Heart right ventricle (tissue), 16 donors: ENCODE data around the gene CHPF2. TPM values are rescaled to one million over a fixed set of nuclear protein-coding genes. Genes with fewer than 3 reads are reported as not detected.

Experiments
- ATAC-seq, 8 donors: fragments of 200-7000 bp; cut with Tn5 transposase; one replicate each; pipeline ENCODE4 v1.9.1; 2020; ENCODE audit warnings: mild to moderate bottlenecking in 8 of 8, moderate library complexity in 8 of 8, moderate number of reproducible peaks in 1 of 8
- DNase-seq, 2 donors: peaks; one replicate each; pipeline ENCODE4 v3.0.0-alpha.2; 2020
- H3K27ac ChIP-seq, 10 donors: fragments of 200-600 bp; sonication (generic) in 2 of 10; one replicate each; pipeline versions ENCODE4 v1.5.0 to v1.8.0; 2020 to 2022; ENCODE audit warnings: mild to moderate bottlenecking in 3 of 10
- H3K27me3 ChIP-seq, 7 donors: fragments of 200-600 bp; one replicate each; pipeline ENCODE4 v1.8.0; 2021 to 2022; ENCODE audit warnings: mild to moderate bottlenecking in 2 of 7
- H3K36me3 ChIP-seq, 9 donors: fragments of 200-600 bp; sonication (generic) in 1 of 9; one replicate each; pipeline versions ENCODE4 v1.5.0 to v1.8.0; 2020 to 2022; ENCODE audit warnings: mild to moderate bottlenecking in 2 of 9
- H3K4me1 ChIP-seq, 9 donors: fragments of 200-600 bp; sonication (generic) in 1 of 9; one replicate each; pipeline versions ENCODE4 v1.5.0 to v1.8.0; 2020 to 2022; ENCODE audit warnings: mild to moderate bottlenecking in 4 of 9
- H3K4me3 ChIP-seq, 10 donors: fragments of 200-600 bp; sonication (generic) in 2 of 10; one replicate each; pipeline versions ENCODE4 v1.5.0 to v1.8.0; 2020 to 2022; ENCODE audit warnings: mild to moderate bottlenecking in 7 of 10, moderate library complexity in 2 of 10
- H3K9me3 ChIP-seq, 11 donors: fragments of 200-600 bp in 10 of 11; sonication (generic) in 2 of 11; one replicate each; pipeline versions ENCODE4 v1.5.0 to v1.8.0; 2013 to 2022; ENCODE audit warnings: mild to moderate bottlenecking in 2 of 11, control low read depth in 1 of 11, moderate library complexity in 1 of 11
- CTCF ChIP-seq, 9 donors: fragments of 200-600 bp; sonication (generic) in 2 of 9; IDR thresholded peaks; one replicate each; pipeline versions ENCODE4 v1.5.0 to v1.8.0; 2021 to 2022; ENCODE audit warnings: antibody characterized with exemption in 9 of 9, mild to moderate bottlenecking in 5 of 9, moderate library complexity in 1 of 9
- WGBS, 2 donors: extraction: QIAGEN DNeasy Blood & Tissue Kit; methylation state at CpG; one replicate each; pipeline ENCODE4 v1.1.7; 2013; ENCODE audit warnings: inconsistent platforms in 1 of 2; 5-methylcytosine and 5-hydroxymethylcytosine counted together
- intact Hi-C, 10 donors: fragments of 100-400 bp; cut with DNase I; formaldehyde crosslinking; loops; one replicate each; pipeline versions ENCODE4 v1.11.1 to v1.14.2; 2022
- polyA plus RNA-seq, 2 donors: library from polyadenylated mRNA; stranded (reverse); fragments of 200-250 nt; gene quantifications; one replicate each; pipeline ENCODE4 v1.2.3, GENCODE V29; 2013
- total RNA-seq, 10 donors: library from RNA; stranded (reverse); fragmentation: NEBNext Ultra II Directional in 3 of 10; extraction: Animal tissue kit (Norgen Biotek cat#: 25700) in 3 of 10; gene quantifications; one replicate each; pipeline versions ENCODE4 v1.2.1 to v1.2.4, GENCODE V29; 2021 to 2023
- donor health status: Arrhythmogenic right ventricular cardiomyopathy.
- donor health status: ischemic (EF 13 %, LVEDD 7.1; RV severe dilation, severe dysfunction).
- donor health status: healthy with polysubstance abuse.
- donor health status: DM: no; HTN: yes; CAD: no.
- donor health status: DM: no; HTN: no; CAD: no.
- donor health status: ischemic (EF 25% LVEDD 6.9; RV normal size, moderate dysfunction).
- donor health status: ischemic (EF 25% LVEDD 5.7; RV mildly dilated, moderate dysfunction).
- donor health status: healthy.
- donor health status: DM: yes; HTN: yes; CAD: no.
- donor health status: Ischemic cardiomyopathy.
- donor health status: ischemic (EF 35%, LVEDD 5.7; RV mildly dilated, moderate dysfunction).
- donor health status: nonischemic (EF 11% LVEDD 7.7; RV severe dilation, severe dysfunction).
- donor health status: DM: yes; HTN: yes; CAD: no.
- donor health status: PGD.
- donor health status: ischemic (EF 29% LVEDD 5.4; RV normal size, mild dysfunction).
- donor health status: nonischemic (EF 23%, LVEDD 6.1; RV moderate dilation, normal function).

The CHPF2 gene
- total and polyA plus RNA-seq, 12 donors: 12.1 to 22.4 (median 18.5) TPM

DNA sequence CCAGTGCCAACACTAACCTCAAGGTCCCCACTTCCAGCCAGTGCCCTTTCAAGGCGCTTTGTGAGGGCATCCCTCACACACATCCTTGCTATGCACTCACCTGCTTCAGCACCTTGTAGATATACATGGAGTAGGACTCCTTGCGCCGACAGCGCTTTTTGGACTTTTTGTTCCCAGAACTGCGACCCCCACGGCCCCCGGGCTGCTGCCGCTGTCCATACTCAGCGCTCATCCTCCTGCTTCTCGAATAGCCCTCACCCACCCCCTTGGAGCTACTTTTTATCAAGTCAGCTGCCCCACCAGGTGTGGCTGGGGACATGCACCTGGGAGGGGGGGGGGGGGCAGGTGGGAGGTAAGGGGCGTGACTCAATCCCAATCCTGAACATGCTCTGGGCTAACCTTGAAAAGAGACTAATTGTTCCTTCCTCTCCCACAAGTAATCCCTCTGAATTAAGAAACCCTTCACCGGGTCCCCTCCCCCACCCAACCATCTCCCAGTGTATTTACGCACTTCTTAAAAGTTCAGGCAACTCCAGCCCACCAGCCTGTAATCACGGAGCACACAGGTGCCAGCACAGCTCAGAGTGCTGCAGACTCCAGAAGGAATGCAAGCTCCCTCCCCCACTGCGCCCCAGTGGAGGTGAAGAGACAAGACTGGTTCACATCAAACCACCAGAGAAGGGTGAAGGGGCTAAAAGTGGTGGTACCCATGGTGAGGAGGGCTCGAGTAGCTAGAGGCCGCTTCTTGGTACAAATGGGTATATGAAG lies 22.0 kb upstream of the CHPF2 start, which contains the start of gene H2BK1:
Gene H2BK1, minus strand, starts transcription at position 402 of the 768 bp plus-strand sequence. Its CDS starts 170 bp downstream, at position 232.
- 83 to 87% methylated on average over 17 of the region's 17 CpGs for WGBS, 2 donors
- intact Hi-C loops: no loop called here
- H3K4me3 ChIP-seq: no peak within 1 kb of the TSS
- H3K4me1 ChIP-seq: no peaks in the 10 kb centered on the region
- DNase-seq (no peak), ATAC-seq (no peak)
- H3K9me3 ChIP-seq: no peaks in the 10 kb centered on the region
- H3K36me3 ChIP-seq: peaks cover 0 to 37% (median 11%) of the 10 kb centered on the region in 9 donors
- no peak for TF ChIP-seq CTCF (IDR thresholded peaks at IDR 0.05)
- H3K27me3 ChIP-seq: peaks cover 0 to 7% (median 2%) of the 10 kb centered on the region in 7 donors
- H3K27ac ChIP-seq: no peak within 1 kb of the TSS

DNA sequence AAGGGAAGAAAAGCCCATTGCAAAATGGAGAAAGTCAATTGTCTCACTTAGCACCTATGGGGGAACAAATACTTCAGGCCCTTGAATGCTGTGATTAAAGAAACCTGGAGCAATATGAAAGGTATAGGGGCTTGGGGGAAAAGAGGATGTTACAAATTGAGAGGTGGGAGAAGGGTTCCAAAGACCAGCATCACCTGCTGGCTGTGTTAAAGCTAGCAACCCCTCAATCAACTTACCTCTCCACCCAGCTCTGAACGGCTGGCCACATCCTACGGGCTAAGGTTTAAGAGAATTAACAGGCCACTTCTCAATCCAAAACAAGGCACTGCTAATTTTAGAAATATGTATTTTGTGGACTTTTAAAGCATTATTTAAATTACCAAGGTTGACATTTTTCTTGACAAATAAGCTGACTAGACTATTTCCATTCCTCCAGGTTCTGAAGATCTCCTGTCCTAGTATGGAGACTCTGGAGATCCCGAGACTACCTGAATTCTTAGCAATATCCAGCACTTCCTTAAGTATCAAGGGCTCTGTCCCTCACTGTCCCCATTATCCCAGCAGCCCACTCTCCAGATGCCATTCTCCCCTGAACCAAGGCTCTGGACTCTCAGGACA lies 21.0 kb upstream of the CHPF2 start:
- peaks cover 0 to 2% (median 0%) of the 10 kb centered on the region in 7 donors for H3K27me3 ChIP-seq
- WGBS, 2 donors: 76 to 89% methylated on average over 3 of the region's 3 CpGs
- ATAC-seq (no peak), DNase-seq (no peak)
- H3K36me3 ChIP-seq: peaks cover 0 to 47% (median 21%) of the 10 kb centered on the region in 9 donors
- H3K9me3 ChIP-seq: no peaks in the 10 kb centered on the region
- H3K4me3 ChIP-seq: no peak overlapping the region
- no peak for TF ChIP-seq CTCF (IDR thresholded peaks at IDR 0.05)
- intact Hi-C loops: no loop called here
- no peak overlapping the region for H3K27ac ChIP-seq
- H3K4me1 ChIP-seq: no peaks in the 10 kb centered on the region

DNA sequence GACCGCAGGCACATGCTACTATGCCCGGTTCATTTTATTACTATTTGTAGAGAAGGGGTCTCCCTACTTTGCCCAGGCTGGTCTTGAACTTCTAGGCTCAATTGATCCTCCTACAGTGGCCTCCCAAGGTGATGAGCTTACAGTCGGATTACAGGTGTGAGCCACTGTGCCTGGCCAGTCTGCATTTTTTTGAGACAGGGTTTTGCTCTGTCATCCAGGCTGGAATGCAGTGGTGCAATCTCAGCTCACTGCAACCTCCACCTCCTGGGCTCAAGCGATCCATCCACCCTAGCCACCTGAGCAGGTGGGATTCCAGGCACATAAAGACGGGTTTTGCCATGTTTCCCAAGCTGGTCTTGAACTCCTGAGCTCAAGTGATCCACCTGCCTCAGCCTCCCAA lies 19.7 kb upstream of the CHPF2 start:
- H3K9me3 ChIP-seq: no peaks in the 10 kb centered on the region
- no peak overlapping the region for H3K27ac ChIP-seq
- ATAC-seq (no peak), DNase-seq (no peak)
- H3K4me3 ChIP-seq: no peak overlapping the region
- peaks cover 0 to 60% (median 33%) of the 10 kb centered on the region in 9 donors for H3K36me3 ChIP-seq
- 81 to 87% methylated on average over 5 of the region's 5 CpGs for WGBS, 2 donors
- TF ChIP-seq CTCF (IDR thresholded peaks at IDR 0.05): no peak
- no peaks in the 10 kb centered on the region for H3K27me3 ChIP-seq
- H3K4me1 ChIP-seq: no peaks in the 10 kb centered on the region
- intact Hi-C loops: no loop called here

DNA sequence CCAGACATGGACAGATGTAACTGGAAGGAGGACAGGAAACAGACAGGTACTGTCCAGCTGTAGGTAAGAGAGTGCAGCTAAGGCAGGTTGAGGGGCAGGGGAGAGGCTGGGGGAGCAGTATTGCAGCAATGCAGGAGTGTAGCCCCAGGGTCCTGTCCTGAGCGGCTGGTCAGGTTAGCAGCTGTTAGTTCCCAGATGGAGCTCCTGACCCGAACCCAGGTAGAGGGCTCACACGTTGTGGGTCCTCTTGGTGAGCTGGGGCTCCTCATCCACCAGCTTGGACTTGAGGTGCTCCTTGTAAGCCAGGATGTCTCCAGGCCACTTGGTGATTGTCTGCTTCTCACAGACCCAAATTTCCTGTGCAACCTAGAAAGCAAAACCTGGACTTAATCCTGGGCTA lies 18.5 kb upstream of the CHPF2 start:
- 82 to 86% methylated on average over 3 of the region's 3 CpGs for WGBS, 2 donors
- Histone ChIP-seq H3K36me3 (peaks cover 0 to 72% (median 45%) of the 10 kb centered on the region in 9 donors), H3K4me3 (no peak overlapping the region), H3K9me3 (no peaks in the 10 kb centered on the region), H3K27ac (no peak overlapping the region), H3K27me3 (no peaks in the 10 kb centered on the region), H3K4me1 (no peaks in the 10 kb centered on the region)
- TF ChIP-seq CTCF (IDR thresholded peaks at IDR 0.05): no peak
- intact Hi-C loops: no loop called here
- DNase-seq: no peak
- no peak for ATAC-seq
